ENCODE measurements around the gene GJD3.
A peak's percentile ranks its signal among the peaks of the same experiment; 100 is the strongest.

Gene GJD3

DNA sequence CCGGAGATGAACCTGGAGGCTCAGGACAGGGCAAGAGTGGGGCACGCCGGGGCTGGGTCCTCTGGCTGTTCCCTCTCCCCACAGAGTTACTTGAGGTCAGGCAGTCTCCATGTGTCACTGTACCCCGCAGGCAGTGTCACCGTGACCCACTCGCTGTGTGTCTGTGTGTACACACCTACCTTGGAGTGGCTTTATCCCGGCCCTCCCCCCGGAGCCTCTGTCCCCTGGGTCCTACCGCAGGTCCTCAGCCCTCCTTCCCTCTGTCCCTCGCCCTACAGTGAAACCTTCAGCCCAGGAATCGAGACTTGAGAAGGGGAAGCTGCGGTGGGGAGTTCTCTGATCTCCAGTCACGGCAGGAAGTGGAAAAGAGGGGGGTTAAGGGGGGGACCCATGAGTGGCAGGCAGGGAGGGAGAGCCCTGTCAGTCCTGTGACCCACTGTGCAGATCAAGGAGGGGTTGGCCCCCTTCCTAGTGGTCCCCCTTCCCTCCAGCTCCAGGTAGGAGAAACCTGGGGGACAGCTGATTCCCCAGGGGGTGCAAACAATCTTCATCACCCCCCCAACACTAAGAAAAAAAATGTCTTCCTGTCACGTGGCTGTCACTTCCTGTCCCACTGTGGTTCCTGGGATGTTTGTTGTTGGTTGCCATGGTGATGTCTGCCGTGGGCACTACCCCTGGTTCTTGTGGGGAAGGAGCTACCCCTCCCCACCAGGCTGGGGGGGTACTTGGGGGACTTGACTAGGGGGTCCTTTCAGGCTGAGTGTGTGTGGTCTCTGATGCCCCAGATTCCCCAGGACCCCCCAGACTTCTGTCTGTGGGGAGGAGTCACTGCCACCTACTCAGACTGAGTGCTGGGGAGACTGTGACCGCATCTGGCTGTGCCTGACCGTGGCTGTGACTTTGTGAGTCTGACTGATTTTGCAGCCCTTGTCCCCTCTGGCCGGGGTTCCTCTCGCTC, 41.9 kb downstream of the GJD3 start:
- TF ChIP-seq, protein P1, sequence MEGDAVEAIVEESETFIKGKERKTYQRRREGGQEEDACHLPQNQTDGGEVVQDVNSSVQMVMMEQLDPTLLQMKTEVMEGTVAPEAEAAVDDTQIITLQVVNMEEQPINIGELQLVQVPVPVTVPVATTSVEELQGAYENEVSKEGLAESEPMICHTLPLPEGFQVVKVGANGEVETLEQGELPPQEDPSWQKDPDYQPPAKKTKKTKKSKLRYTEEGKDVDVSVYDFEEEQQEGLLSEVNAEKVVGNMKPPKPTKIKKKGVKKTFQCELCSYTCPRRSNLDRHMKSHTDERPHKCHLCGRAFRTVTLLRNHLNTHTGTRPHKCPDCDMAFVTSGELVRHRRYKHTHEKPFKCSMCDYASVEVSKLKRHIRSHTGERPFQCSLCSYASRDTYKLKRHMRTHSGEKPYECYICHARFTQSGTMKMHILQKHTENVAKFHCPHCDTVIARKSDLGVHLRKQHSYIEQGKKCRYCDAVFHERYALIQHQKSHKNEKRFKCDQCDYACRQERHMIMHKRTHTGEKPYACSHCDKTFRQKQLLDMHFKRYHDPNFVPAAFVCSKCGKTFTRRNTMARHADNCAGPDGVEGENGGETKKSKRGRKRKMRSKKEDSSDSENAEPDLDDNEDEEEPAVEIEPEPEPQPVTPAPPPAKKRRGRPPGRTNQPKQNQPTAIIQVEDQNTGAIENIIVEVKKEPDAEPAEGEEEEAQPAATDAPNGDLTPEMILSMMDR (conservative IDR thresholded peaks at IDR 0.05; ENCODE audit: low read length), result no peak
- DNase-seq (ENCODE audit: low read depth), result peak; percentile 87
- peak overlapping the region; percentile 93 for H3K4me3 ChIP-seq (ENCODE audit: low read length)

DNA sequence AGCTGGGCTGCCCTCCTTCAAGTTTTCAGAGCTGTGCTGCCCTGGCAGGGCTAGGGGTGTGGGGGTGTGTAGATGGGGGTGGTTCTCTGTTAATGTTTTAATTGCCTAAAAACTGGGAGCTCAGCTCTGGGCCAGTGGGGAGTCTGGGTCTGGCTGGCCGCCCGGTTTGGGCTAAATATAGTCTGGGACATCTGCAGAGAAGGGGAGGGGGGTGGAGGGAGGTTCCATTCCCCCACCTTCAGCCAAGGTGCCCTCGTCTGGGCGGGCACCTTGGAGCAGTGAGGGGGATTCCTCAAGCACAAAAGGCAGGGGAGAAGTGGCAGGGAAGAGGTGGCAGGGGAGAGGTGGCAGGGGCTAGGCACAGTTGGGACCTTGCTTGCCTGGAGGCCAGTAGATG, 42.6 kb downstream of the GJD3 start:
- DNase-seq (ENCODE audit: low read depth), result no peak
- peak overlapping the region; percentile 93 for H3K4me3 ChIP-seq (ENCODE audit: low read length)
- TF ChIP-seq, protein P1 (conservative IDR thresholded peaks at IDR 0.05; ENCODE audit: low read length), result no peak

DNA sequence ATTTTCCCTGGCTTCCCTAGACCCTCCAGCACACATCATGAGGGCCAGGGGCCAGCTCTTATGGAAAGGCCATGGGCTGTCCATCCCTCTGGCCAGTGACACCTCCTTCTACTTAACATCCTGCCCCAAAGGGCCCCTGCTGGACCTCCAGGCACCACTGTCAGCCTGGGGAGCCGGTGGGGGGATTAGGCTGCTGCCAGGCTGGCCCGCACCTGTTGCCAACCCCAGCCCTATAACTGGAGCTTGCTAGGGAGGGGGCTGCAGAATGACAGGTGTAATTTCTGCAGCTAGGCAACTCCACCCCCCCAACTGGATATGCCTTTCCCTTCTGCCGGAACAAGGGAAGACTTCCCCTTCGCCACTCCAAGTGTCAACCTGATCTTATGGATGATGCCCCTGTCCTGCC, 43.0 kb downstream of the GJD3 start:
- TF ChIP-seq, protein P1 (conservative IDR thresholded peaks at IDR 0.05; ENCODE audit: low read length), result no peak
- DNase-seq (ENCODE audit: low read depth), result no peak
- H3K4me3 ChIP-seq (ENCODE audit: low read length), result peak overlapping the region; percentile 93

DNA sequence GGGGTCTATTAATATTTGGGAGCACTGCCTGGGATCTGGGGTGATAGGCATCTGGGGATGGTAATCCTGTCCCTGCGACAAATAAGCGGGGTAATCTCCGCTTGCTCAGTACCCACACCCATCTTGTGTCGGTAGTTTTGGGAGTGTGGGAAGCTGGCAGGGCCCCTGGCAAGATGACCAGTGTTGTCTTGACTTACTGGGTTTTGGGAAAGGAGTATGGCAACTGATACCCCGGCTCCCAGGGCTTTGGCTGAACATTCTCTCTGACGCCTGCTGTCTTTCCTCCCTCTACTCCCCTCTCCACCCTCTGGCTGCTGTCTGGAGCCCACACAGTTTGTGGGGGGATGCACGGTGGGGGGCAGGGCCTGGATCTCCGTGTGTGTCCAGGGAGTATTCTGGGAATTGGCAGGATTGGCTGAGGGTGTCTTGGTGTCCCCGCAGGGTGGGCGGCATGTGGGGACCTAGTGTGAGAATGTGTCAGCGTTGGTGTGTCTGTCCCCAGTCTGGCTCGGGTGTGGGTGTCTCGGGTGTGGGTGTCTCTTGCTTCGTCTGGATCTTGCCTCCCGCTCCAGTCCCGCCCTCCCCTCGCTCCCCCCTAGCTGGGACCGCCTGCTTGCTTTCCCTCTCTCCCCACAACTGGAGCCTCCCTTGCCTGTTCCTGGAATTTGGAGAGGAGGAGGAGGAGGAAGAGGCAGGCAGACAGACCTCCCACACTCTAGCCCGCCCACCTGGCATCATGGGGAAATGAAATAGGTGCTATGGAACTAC, 43.6 kb downstream of the GJD3 start:
- peak overlapping the region; percentile 93 for H3K4me3 ChIP-seq (ENCODE audit: low read length)
- DNase-seq (ENCODE audit: low read depth), result peak; percentile 65
- TF ChIP-seq, protein P1 (conservative IDR thresholded peaks at IDR 0.05; ENCODE audit: low read length), result no peak

DNA sequence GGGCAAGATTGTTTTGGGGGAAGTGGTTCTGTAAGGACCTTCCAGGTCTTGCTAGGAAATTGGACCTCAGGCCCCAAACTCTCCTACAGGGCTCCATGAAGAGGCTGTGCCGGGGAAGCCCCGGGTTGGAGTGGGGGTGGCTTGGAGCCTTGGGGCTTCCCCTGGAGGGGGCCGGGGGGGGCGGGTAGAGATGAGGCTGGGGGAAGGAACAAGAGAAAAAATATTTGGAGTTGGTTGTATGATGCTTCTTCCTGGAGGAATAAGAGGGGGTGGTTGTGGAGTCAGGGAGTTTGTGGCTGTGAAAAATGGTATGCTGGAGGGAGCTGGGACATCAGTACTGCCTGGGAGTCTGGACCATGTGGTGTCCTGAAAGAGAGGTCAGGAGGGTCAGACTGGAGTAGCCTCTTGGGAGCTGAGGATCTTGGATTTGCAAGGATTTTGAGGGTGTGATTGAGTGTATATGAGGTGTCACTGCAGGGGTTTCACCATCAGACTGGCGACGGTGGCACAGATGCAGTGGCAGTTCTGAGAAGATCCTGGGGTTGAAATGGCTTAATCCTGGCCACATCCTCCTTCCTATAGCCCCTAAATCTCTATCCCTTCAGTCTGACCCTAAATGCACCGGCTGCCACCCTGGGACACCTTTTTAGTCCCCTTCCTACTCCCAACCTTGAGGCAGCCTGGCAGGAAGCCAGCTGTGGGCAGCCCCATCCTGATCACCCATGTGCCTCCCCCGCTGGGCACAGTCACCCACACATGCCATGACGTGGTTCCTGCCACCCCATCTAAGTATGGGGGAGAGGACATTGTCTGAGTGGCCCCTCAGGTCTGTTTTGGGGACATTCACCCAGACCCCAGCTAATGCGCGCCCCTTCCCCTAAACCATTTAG, 44.6 kb downstream of the GJD3 start:
- H3K4me3 ChIP-seq (ENCODE audit: low read length), result peak overlapping the region; percentile 93
- peak; percentile 38 for DNase-seq (ENCODE audit: low read depth)
- TF ChIP-seq, protein P1 (conservative IDR thresholded peaks at IDR 0.05; ENCODE audit: low read length), result no peak

DNA sequence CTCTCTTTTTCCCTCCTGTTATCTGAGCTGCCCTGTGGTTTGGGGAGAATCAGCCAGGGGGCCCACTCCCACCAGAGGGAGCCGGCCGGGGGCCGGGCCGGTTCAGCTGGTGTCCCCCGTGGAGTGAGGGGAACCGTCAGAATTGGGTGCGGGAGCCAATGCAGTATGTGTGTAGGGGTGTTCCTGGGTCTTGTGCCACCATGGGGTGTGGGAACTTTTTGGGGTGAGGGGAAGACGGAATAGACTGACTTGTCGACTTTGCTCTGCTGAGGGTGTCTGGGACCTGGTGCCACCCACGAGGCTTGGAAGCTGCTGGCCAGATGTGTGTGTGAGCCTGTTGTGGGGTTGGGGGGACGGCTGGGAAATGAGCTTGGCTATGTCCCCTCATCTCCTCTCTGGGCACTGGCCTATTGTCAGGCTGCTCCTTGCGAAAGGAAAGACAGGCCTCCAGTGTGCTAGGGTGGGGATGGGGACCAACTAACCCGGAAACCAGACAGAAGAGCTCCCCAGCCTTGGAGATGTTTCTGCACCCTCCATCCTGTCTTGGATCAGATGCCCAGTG, 45.6 kb downstream of the GJD3 start:
- peak; percentile 38 for DNase-seq (ENCODE audit: low read depth)
- peak overlapping the region; percentile 93 for H3K4me3 ChIP-seq (ENCODE audit: low read length)
- TF ChIP-seq, protein P1 (conservative IDR thresholded peaks at IDR 0.05; ENCODE audit: low read length), result peak; percentile 20; the same call in 1 of the 2 replicates

All from AG10803 (cell line).